GM21526 (cell line): Measurements from ENCODE around the gene TMEM74B.

ENCODE experiments used
- ATAC-seq: cut with Tn5 transposase; IDR thresholded peaks from one replicate; pipeline ENCODE4 v1.9.1; 2021; ENCODE audit warnings: moderate library complexity; ENCODE audit not compliant: unreplicated experiment, low FRiP score

The TMEM74B gene

DNA sequence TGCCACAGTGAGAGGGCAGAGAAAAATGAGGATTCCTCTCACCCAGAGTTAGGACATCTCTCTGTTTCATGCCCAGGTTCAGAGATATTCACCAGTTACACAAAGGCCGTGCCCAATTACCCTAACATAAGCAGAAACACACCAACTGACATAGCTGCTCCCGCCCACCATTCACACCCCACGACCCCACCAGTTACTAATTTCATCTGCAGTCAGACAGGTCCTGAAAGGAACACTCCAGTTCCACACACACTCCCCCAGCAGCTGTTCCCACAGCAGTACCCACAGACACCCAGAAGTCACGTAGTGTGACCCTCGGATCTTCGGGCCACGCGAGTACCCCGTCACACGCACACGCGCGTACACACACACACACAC lies 532 bp downstream of the TMEM74B start:
- no peak for ATAC-seq

GRCh38 chr20:1183153-1183552 lies 1.6 kb downstream of the TMEM74B start:
- ATAC-seq: no peak

DNA sequence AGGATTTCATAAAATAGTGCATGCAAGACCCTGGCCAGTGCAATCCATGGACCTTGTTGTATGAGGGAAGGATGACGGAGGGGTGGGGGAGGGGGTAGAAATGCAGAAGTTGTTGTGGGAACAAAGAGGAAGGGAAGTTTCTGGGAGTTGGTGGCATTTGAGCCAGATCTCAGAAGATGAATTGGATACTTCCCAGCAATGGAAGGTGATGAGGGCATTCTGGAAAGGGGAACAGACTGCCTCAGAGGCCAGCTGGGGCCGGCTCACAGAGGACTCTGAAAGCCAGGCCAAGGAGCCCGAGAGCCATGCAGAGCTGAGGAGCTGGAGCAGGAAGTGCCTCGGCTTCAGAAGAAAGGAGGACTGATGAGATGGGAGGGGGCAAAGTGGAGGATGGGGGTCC lies 2.7 kb downstream of the TMEM74B start:
- ATAC-seq: no peak

GRCh38 chr20:1180949-1181348 lies 3.8 kb downstream of the TMEM74B start:
- no peak for ATAC-seq

DNA sequence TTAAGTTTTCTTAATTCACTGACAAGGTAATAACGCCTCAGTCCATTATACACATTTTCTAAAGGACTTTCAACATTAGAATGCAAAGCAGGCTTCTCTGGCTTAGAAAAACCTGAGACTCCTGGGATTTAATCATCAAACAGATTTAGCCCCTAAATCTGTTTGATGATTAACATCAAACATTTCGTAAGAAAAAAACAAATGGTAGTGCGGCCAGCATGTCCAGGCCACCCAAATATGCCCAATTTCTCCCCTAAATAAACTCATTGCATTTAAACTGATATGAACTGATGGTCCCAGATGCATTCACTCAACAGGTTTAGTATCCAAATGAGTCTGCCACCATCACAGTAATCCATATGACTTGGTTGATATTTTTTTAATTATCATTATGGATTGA lies 6.2 kb downstream of the TMEM74B start:
- no peak for ATAC-seq

DNA sequence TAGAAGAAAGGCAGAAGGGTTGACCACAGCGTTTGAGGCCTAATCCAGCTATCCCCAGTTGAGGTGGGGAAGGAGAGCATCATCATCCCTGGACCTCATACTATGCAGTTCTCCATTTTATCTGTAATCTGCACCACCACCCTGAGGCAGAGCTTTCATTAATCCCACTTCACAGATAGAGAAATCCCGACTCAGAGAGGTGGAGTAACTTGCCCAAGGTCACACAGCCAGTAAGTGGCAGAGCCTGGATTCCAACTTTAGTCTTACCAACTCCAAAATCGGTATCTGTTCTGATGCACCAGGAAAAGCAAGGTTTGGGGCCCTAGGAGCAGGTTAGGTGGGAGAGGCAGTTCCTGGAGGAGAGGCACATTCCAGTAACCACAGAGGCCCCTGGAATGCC lies 6.7 kb downstream of the TMEM74B start:
- no peak for ATAC-seq

DNA sequence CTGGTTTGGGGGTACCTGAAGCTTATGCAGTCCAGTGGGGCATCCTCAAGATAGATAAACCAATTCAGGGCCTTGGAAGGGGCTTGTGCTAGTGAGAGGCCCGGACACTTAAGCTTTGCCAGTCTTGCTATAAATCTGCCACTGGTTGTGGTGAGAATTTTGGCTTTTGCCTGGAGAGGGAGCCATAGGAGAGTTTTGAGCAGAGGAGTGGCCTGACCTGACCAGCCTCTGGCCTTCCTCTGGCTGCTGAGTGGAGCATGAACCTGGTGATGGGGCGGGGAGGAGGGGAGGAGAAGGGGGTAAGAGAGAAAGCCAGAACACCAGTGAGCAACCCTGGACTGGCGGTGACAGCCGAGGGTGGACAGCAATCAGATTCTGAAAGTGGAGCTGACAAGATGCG lies 7.1 kb downstream of the TMEM74B start:
- ATAC-seq: no peak

GRCh38 chr20:1174787-1175186 lies 10.0 kb downstream of the TMEM74B start:
- ATAC-seq: no peak

GRCh38 chr20:1173698-1174097 lies 11.1 kb downstream of the TMEM74B start:
- no peak for ATAC-seq

DNA sequence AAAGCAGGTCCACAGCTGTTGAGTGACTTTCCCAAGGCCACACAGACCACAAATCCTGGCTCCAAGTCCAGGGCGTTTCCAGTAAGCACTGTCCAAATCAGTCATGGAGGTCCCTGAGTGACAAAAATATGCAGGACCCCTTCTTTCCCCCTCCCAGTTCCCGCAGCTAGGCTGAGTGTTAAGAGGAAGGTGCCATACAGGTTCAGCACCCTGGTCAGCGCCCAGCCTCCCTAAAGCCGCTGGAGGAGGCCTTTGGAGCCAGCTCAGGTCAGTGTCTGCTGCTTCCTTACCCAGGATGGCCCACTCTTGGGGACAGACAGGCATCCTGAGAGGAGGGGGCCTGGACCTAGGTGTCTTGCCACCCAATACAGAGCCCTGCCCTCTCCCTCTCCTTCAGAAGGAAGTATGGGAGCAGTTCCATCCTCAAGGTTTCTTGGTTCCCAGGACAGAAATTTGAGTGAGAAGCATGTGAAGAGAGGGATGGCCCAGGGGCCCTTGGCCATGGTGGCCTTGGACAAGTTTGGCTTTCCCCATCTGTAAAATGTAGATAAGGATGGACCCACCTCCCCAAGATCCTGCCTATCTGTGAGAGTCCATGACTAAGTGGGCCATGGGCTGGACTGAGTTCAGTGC lies 13.2 kb downstream of the TMEM74B start:
- no peak for ATAC-seq

DNA sequence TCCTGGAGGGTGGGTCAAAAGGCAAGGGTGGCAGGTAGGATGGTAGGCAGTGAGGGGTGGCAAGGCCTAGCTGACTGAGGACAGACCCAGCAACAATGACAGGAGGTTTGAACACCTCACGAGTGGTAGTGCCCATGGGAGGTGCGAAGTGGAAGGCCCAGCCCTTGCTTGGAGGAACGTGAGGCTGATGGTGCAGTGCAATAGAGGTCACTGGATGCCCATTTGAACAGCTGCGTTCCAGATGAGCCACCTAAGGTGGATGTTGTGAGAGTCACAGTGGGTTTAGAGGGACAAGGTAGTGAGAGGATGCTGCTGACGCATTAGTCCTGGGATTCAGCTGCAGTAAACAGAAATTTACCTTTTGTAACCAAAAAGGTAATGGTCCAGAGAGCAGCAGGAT lies 15.6 kb downstream of the TMEM74B start:
- no peak for ATAC-seq

DNA sequence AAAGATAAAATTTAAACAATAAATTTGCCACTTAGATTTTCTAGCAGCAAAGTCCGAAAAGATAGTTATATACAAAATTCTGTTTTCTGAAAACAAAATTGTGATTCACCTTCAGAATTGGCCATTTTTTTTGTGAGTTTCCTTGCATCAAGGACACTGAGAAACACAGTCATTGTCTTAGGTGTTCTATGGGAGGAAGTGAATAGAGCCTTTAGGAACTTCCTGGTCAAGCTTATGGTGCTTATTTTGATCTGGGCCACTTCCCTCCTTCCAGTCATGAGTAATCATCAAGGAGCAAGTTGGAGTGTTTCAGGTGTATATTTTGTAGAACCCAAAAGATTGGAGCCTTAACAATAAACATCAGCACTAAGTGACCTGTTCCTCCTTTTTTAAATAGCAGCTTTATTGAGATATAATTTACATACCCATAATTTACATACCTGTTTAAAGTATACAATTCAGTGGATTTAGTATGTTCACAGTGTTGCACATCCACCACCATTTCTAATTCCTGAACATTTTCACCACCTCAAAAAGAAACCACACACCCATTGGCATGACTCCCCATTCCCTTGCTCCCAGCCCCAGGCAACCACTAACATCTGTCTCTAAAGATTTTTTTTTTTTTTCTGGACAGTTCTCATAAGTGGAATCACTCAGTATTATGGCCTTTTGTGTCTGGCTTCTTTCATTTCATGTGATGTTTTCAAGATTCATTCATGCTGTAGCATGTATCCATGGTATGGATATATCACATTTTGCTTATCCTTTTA lies 17.6 kb downstream of the TMEM74B start:
- no peak for ATAC-seq

- no peak for ATAC-seq
Measured at GRCh38 chr20:1165941-1166340, 18.8 kb downstream of the TMEM74B start.

- ATAC-seq: no peak
Measured at GRCh38 chr20:1165521-1165920, 19.3 kb downstream of the TMEM74B start.

DNA sequence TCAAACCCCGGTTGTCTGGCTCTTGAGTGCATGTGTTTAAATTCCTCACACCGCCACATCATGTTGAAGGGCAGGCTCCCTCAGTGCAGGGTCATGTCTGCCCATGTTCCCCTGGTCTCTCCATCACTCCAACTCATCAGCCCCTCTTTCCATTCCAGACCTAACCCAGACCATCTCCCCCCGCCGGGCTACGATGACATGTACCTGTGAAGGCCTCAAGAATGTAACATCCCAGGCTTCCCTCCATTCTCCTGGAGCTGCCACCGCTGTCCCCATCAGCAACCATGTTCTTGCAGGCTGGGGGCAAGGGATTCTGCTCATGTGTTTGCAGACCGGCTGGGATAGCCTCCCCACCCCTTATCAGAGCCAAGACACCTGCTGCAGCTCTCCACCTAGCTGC lies 19.9 kb downstream of the TMEM74B start:
- ATAC-seq: no peak

GRCh38 chr20:1163653-1164052 lies 21.1 kb downstream of the TMEM74B start:
- no peak for ATAC-seq

DNA sequence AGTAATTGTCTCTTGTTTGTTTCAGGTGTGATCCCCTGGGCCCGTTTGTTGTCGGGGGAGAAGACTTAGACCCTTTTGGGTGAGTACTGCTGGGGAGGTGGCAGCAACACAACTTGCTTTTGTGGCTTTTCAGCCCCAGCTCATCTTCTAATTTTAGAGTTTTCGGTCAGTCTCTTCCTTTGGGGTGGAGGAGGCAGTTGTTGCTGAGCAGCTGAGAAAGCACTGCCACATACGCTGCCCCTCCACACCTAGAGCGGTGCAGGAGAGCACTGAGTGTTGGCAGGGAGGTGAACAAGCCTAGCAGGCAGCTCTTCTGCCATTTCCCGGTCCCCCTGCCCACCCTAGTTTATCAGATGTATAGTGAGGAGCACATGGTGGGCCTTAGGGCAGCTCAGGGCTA lies 21.7 kb downstream of the TMEM74B start:
- no peak for ATAC-seq

- ATAC-seq: no peak
Measured at GRCh38 chr20:1160991-1161390, 23.8 kb downstream of the TMEM74B start.

- ATAC-seq: no peak
Measured at GRCh38 chr20:1160496-1160895, 24.3 kb downstream of the TMEM74B start.

GRCh38 chr20:1155342-1155741 lies 29.4 kb downstream of the TMEM74B start:
- no peak for ATAC-seq

GRCh38 chr20:1154691-1155090 lies 30.1 kb downstream of the TMEM74B start:
- no peak for ATAC-seq

- ATAC-seq: no peak
Measured at GRCh38 chr20:1154226-1154625, 30.6 kb downstream of the TMEM74B start.
